H9 (cell line): ENCODE measurements around the gene OR10A6. TPM values are rescaled to one million over a fixed set of nuclear protein-coding genes. Genes with fewer than 3 reads are reported as not detected.
A peak's percentile ranks its signal among the peaks of the same experiment; 100 is the strongest.

Experiments
- DNase-seq: peaks from one replicate; pipeline ENCODE4 v3.0.0-alpha.2; 2017
- H2AFZ ChIP-seq: one replicate; pipeline ENCODE4 v1.6.1; 2013; ENCODE audit warnings: mild to moderate bottlenecking, low read length, control low read depth, moderate library complexity
- H2AK5ac ChIP-seq: 2 replicates; pipeline ENCODE4 v1.6.1; 2013; ENCODE audit warnings: low read length, control low read depth, mixed read lengths; ENCODE audit not compliant: insufficient read length
- H2BK120ac ChIP-seq: one replicate; pipeline ENCODE4 v1.6.1; 2013; ENCODE audit warnings: low read depth, mild to moderate bottlenecking, low read length, control low read depth, inconsistent platforms; ENCODE audit not compliant: poor library complexity, severe bottlenecking
- H2BK12ac ChIP-seq: 2 replicates; pipeline ENCODE4 v1.6.1; 2013; ENCODE audit warnings: low read length, control low read depth, mixed read lengths, low read depth; ENCODE audit not compliant: insufficient read length
- H2BK15ac ChIP-seq: 2 replicates; pipeline ENCODE4 v1.6.1; 2013; ENCODE audit warnings: low read depth, low read length, control low read depth
- H2BK20ac ChIP-seq: one replicate; pipeline ENCODE4 v1.6.1; 2013; ENCODE audit warnings: low read depth, mild to moderate bottlenecking, low read length, control low read depth, inconsistent platforms; ENCODE audit not compliant: poor library complexity, severe bottlenecking
- H2BK5ac ChIP-seq: 2 replicates; pipeline ENCODE4 v1.6.1; 2013; ENCODE audit warnings: low read length, control low read depth, mixed read lengths; ENCODE audit not compliant: insufficient read length
- H3K14ac ChIP-seq: 2 replicates; pipeline ENCODE4 v1.6.1; 2013; ENCODE audit warnings: low read length, control low read depth; ENCODE audit not compliant: insufficient read depth
- H3K18ac ChIP-seq: 2 replicates; pipeline ENCODE4 v1.6.1; 2013; ENCODE audit warnings: low read depth, mild to moderate bottlenecking, mixed read lengths, low read length, control low read depth; ENCODE audit not compliant: insufficient read length
- H3K23ac ChIP-seq: 2 replicates; pipeline ENCODE4 v1.6.1; 2013; ENCODE audit warnings: low read length, control low read depth, mixed read lengths, low read depth; ENCODE audit not compliant: insufficient read length
- H3K23me2 ChIP-seq: 2 replicates; pipeline ENCODE4 v1.6.1; 2013; ENCODE audit warnings: low read depth, mild to moderate bottlenecking, mixed read lengths, low read length, control low read depth; ENCODE audit not compliant: insufficient read length, poor library complexity, severe bottlenecking
- H3K27ac ChIP-seq: 2 replicates; pipeline ENCODE4 v1.5.1; 2013; ENCODE audit warnings: low read length, control low read depth, mixed read lengths, low read depth; ENCODE audit not compliant: insufficient read length
- H3K27me3 ChIP-seq: 2 replicates; pipeline ENCODE4 v1.6.1; 2013; ENCODE audit warnings: low read length, control low read depth, inconsistent platforms; ENCODE audit not compliant: insufficient read depth
- H3K4ac ChIP-seq: 2 replicates; pipeline ENCODE4 v1.6.1; 2013; ENCODE audit warnings: low read depth, mild to moderate bottlenecking, control low read depth, inconsistent platforms, low read length, moderate library complexity
- H3K4me1 ChIP-seq: 2 replicates; pipeline ENCODE4 v1.6.1; 2013; ENCODE audit warnings: low read length, control low read depth, inconsistent platforms; ENCODE audit not compliant: insufficient read depth
- H3K4me2 ChIP-seq: 2 replicates; pipeline ENCODE4 v1.6.1; 2013; ENCODE audit warnings: low read length, control low read depth, mixed read lengths; ENCODE audit not compliant: insufficient read length, insufficient read depth
- H3K56ac ChIP-seq: 2 replicates; pipeline ENCODE4 v1.6.1; 2013; ENCODE audit warnings: low read depth, mild to moderate bottlenecking, mixed read lengths, low read length, control low read depth; ENCODE audit not compliant: insufficient read length
- H3K79me1 ChIP-seq: 2 replicates; pipeline ENCODE4 v1.6.1; 2013; ENCODE audit warnings: low read depth, mild to moderate bottlenecking, moderate library complexity, low read length, control low read depth, inconsistent platforms; ENCODE audit not compliant: insufficient read depth, poor library complexity, severe bottlenecking
- H3K79me2 ChIP-seq: 2 replicates; pipeline ENCODE4 v1.6.1; 2013; ENCODE audit warnings: low read length, control low read depth, inconsistent platforms; ENCODE audit not compliant: insufficient read depth
- H3K9ac ChIP-seq: 2 replicates; pipeline ENCODE4 v1.6.1; 2013; ENCODE audit warnings: low read length, control low read depth, mixed read lengths; ENCODE audit not compliant: insufficient read length; ENCODE audit errors: extremely low read depth
- H3K9me3 ChIP-seq: one replicate; pipeline ENCODE4 v1.6.1; 2013; ENCODE audit warnings: low read depth, low read length, inconsistent platforms; ENCODE audit not compliant: control insufficient read depth
- H3T11ph ChIP-seq: one replicate; pipeline ENCODE4 v1.6.1; 2013; ENCODE audit warnings: mild to moderate bottlenecking, low read length, control low read depth, inconsistent platforms
- H4K20me1 ChIP-seq: one replicate; pipeline ENCODE4 v1.6.1; 2013; ENCODE audit not compliant: control insufficient read depth, insufficient read length, insufficient read depth
- H4K5ac ChIP-seq: 2 replicates; pipeline ENCODE4 v1.6.1; 2013; ENCODE audit warnings: low read depth, mild to moderate bottlenecking, mixed read lengths, low read length, control low read depth; ENCODE audit not compliant: insufficient read length
- H4K8ac ChIP-seq: replicated peaks from 2 replicates; pipeline ENCODE4 v1.6.1; 2013; ENCODE audit warnings: low read length, control low read depth, mixed read lengths, low read depth; ENCODE audit not compliant: insufficient read length
- H4K91ac ChIP-seq: 2 replicates; pipeline ENCODE4 v1.6.1; 2013; ENCODE audit warnings: low read depth, mild to moderate bottlenecking, moderate library complexity, mixed read lengths, low read length, control low read depth; ENCODE audit not compliant: insufficient read length
- H3K27ac Mint-ChIP-seq, 3 experiments: 2 replicates in 2 of 3; 3 replicates in 1 of 3; pipeline ENCODE4 v1.8.0; 2020 to 2021; ENCODE audit warnings: mixed read lengths in 3 of 3, mild to moderate bottlenecking in 1 of 3, moderate library complexity in 1 of 3
- H3K27me3 Mint-ChIP-seq: 2 replicates; pipeline ENCODE4 v1.8.0; 2021; ENCODE audit warnings: low read depth, mild to moderate bottlenecking, moderate library complexity, mixed read lengths
- H3K36me3 Mint-ChIP-seq, 3 experiments: 2 replicates in 2 of 3; 3 replicates in 1 of 3; pipeline ENCODE4 v1.8.0; 2020 to 2021; ENCODE audit warnings: low read depth in 3 of 3, mixed read lengths in 3 of 3; ENCODE audit not compliant: insufficient read depth in 1 of 3
- H3K4me1 Mint-ChIP-seq, 2 experiments: 2 replicates each; pipeline ENCODE4 v1.8.0; 2020; ENCODE audit warnings: mixed read lengths in 2 of 2
- H3K4me3 Mint-ChIP-seq, 2 experiments: 2 replicates in 1 of 2; 3 replicates in 1 of 2; pipeline ENCODE4 v1.8.0; 2020 to 2021; ENCODE audit warnings: mild to moderate bottlenecking in 2 of 2, mixed read lengths in 2 of 2, moderate library complexity in 1 of 2
- H3K9me3 Mint-ChIP-seq, 2 experiments: 2 replicates in 1 of 2; 3 replicates in 1 of 2; pipeline ENCODE4 v1.8.0; 2020; ENCODE audit warnings: mild to moderate bottlenecking in 2 of 2, mixed read lengths in 2 of 2, moderate library complexity in 1 of 2
- CTCF ChIP-seq: fragments of 200-600 bp; sonication (generic); conservative IDR thresholded peaks from 3 replicates; pipeline ENCODE4 v1.8.0; 2021; ENCODE audit warnings: antibody characterized with exemption, mild to moderate bottlenecking
- WGBS: extraction: QIAGEN DNeasy Blood & Tissue Kit; methylation state at CpG from one replicate; pipeline ENCODE4 v1.1.7; 2013; ENCODE audit warnings: missing lambda C conversion rate, low lambda C conversion rate, mixed read lengths; ENCODE audit not compliant: insufficient read length; ENCODE audit errors: extremely low coverage; 5-methylcytosine and 5-hydroxymethylcytosine counted together
- total RNA-seq: library from RNA; stranded (reverse); gene quantifications from 2 replicates; pipeline ENCODE4 v1.2.1, GENCODE V29; 2021

Gene OR10A6
- total RNA-seq, 1 experiment from 2014 or later: not detected

- no peak overlapping the region for H4K5ac ChIP-seq
- H3K4me1 Mint-ChIP-seq: peaks cover 60 to 63% of the 10 kb centered on the region in 2 experiments
Observed at GRCh38 chr11:7909585-7910285, 21.3 kb downstream of the OR10A6 start.

More at GRCh38 chr11:7909585-7910285, 21.3 kb downstream of the OR10A6 start:
- Histone ChIP-seq H3K4me2 (no peak overlapping the region), H3K27ac (peak overlapping the region; percentile 73), H3K4me1 (peaks cover 10% of the 10 kb centered on the region; the same call in 1 of the 2 replicates), H4K8ac (no peak overlapping the region), H3K23me2 (no peaks in the 10 kb centered on the region), H2AFZ (no peak overlapping the region), H4K20me1 (no peaks in the 10 kb centered on the region), H2BK5ac (no peak overlapping the region), H3K27me3 (no peaks in the 10 kb centered on the region), H3K14ac (no peak overlapping the region), H3K9me3 (no peaks in the 10 kb centered on the region), H3K9ac (no peak overlapping the region), H3K4ac (no peak overlapping the region), H4K91ac (no peak overlapping the region), H3T11ph (no peak overlapping the region), H3K79me2 (no peaks in the 10 kb centered on the region), H2BK12ac (no peak overlapping the region), H2BK20ac (no peak overlapping the region), H2AK5ac (no peak overlapping the region), H3K23ac (no peak overlapping the region), H2BK15ac (no peak overlapping the region), H2BK120ac (no peak overlapping the region), H3K79me1 (no peaks in the 10 kb centered on the region), H3K56ac (no peak overlapping the region), H3K18ac (no peak overlapping the region)
- WGBS: no CpG with 5 or more reads among the region's 2 CpGs
- no peak for DNase-seq
- Mint-ChIP-seq H3K9me3 (no peaks in the 10 kb centered on the region; a peak in 1 of 5 replicates), H3K36me3 (no peaks in the 10 kb centered on the region), H3K27ac (peak overlapping the region in 1 of 3 experiments; percentile 94; a peak in 3 of 7 replicates), H3K27me3 (no peaks in the 10 kb centered on the region), H3K4me3 (no peak overlapping the region)
- TF ChIP-seq CTCF: no peak
